ENCODE results near the gene CDKN2AIPNL. TPM values are rescaled to one million over a fixed set of nuclear protein-coding genes. Genes with fewer than 3 reads are reported as not detected.
A peak's percentile ranks its signal among the peaks of the same experiment; 100 is the strongest.

The CDKN2AIPNL gene
- total RNA-seq, 1 donor from 2014 or later = 15.2 TPM

GRCh38 chr5:134457801-134458200 lies 46.1 kb upstream of the CDKN2AIPNL start:
- no peaks in the 10 kb centered on the region for H3K9me3 Mint-ChIP-seq (ENCODE audit: low read depth)
- no peaks in the 10 kb centered on the region for H3K27me3 Mint-ChIP-seq (ENCODE audit: low read depth)
- H3K27ac Mint-ChIP-seq (ENCODE audit: unreplicated experiment) = no peak overlapping the region
- TF ChIP-seq CTCF (IDR thresholded peaks at IDR 0.05) = no peak
- H3K4me1 Mint-ChIP-seq (ENCODE audit: low read depth) = peaks cover 27% of the 10 kb centered on the region
- H3K4me3 Mint-ChIP-seq (ENCODE audit: unreplicated experiment) = no peak overlapping the region
- peak; percentile 64 for DNase-seq (ENCODE audit: low spot score)
- no peaks in the 10 kb centered on the region for H3K36me3 Mint-ChIP-seq (ENCODE audit: low read depth)

GRCh38 chr5:134456825-134457224 lies 45.1 kb upstream of the CDKN2AIPNL start:
- Mint-ChIP-seq H3K27ac (ENCODE audit: unreplicated experiment) (no peak overlapping the region), H3K4me3 (ENCODE audit: unreplicated experiment) (no peak overlapping the region), H3K36me3 (ENCODE audit: low read depth) (no peaks in the 10 kb centered on the region), H3K9me3 (ENCODE audit: low read depth) (no peaks in the 10 kb centered on the region), H3K27me3 (ENCODE audit: low read depth) (no peaks in the 10 kb centered on the region), H3K4me1 (ENCODE audit: low read depth) (peaks cover 33% of the 10 kb centered on the region)
- DNase-seq (ENCODE audit: low spot score) = no peak
- no peak for TF ChIP-seq CTCF (IDR thresholded peaks at IDR 0.05)

- Mint-ChIP-seq H3K4me1 (ENCODE audit: low read depth) (peaks cover 38% of the 10 kb centered on the region), H3K9me3 (ENCODE audit: low read depth) (no peaks in the 10 kb centered on the region), H3K4me3 (ENCODE audit: unreplicated experiment) (no peak overlapping the region), H3K27me3 (ENCODE audit: low read depth) (no peaks in the 10 kb centered on the region), H3K36me3 (ENCODE audit: low read depth) (no peaks in the 10 kb centered on the region), H3K27ac (ENCODE audit: unreplicated experiment) (no peak overlapping the region)
- no peak for DNase-seq (ENCODE audit: low spot score)
- TF ChIP-seq CTCF (IDR thresholded peaks at IDR 0.05) = no peak
These were observed 43.8 kb upstream of the CDKN2AIPNL start for GRCh38 chr5:134455466-134455865.

GRCh38 chr5:134453016-134453415 lies 41.3 kb upstream of the CDKN2AIPNL start:
- Mint-ChIP-seq H3K27ac (ENCODE audit: unreplicated experiment) (no peak overlapping the region), H3K27me3 (ENCODE audit: low read depth) (no peaks in the 10 kb centered on the region), H3K4me1 (ENCODE audit: low read depth) (peaks cover 24% of the 10 kb centered on the region), H3K36me3 (ENCODE audit: low read depth) (no peaks in the 10 kb centered on the region), H3K9me3 (ENCODE audit: low read depth) (no peaks in the 10 kb centered on the region), H3K4me3 (ENCODE audit: unreplicated experiment) (no peak overlapping the region)
- DNase-seq (ENCODE audit: low spot score) = no peak
- no peak for TF ChIP-seq CTCF (IDR thresholded peaks at IDR 0.05)

DNA sequence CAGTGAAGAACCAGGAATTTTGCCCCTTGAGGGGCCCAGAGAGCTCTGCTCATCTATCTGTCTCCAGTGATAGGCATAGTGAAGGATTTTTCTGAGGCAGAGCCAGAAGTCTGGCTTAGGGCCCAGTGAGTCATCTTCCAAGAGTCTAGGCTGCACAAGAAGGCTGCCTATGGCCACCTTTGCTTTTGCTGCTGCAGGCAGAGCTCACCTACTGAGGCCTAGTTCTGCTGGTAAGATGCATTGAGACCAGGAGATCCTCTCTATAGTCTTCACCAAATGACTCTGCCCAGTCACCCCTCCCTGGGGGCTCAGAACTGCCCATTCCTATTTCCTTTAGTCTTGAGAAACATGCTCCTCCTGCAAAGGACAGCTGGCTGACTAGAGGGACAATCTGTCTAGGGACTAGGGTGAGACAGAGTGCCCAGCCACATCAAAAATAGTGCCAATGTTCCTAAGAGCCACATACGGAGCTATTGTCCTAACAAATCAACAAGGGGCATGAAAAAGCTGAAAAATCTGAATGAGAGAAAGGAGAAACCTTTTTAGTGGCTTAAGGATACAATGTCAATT lies 40.3 kb upstream of the CDKN2AIPNL start:
- DNase-seq (ENCODE audit: low spot score) = no peak
- peak overlapping the region; percentile 3 for H3K27ac Mint-ChIP-seq (ENCODE audit: unreplicated experiment)
- H3K27me3 Mint-ChIP-seq (ENCODE audit: low read depth) = no peaks in the 10 kb centered on the region
- no peaks in the 10 kb centered on the region for H3K36me3 Mint-ChIP-seq (ENCODE audit: low read depth)
- no peaks in the 10 kb centered on the region for H3K9me3 Mint-ChIP-seq (ENCODE audit: low read depth)
- TF ChIP-seq CTCF (IDR thresholded peaks at IDR 0.05) = no peak
- H3K4me1 Mint-ChIP-seq (ENCODE audit: low read depth) = peaks cover 17% of the 10 kb centered on the region
- no peak overlapping the region for H3K4me3 Mint-ChIP-seq (ENCODE audit: unreplicated experiment)
